ENCODE results near the gene PPP2R5C. TPM values are rescaled to one million over a fixed set of nuclear protein-coding genes. Genes with fewer than 3 reads are reported as not detected.

Gene PPP2R5C
- total and polyA plus RNA-seq, 9 of the 15 experiments (the other 6 are each of a cell fraction or from before 2014, with no cell fraction given): 284 to 617 (median 395) TPM

GRCh38 chr14:101737414-101738339, 23.8 kb upstream of the PPP2R5C start (continued):
- no peak for TF ChIP-seq ERF (CRISPR knock-in tag; IDR thresholded peaks at IDR 0.05)
- TF ChIP-seq, protein P1, sequence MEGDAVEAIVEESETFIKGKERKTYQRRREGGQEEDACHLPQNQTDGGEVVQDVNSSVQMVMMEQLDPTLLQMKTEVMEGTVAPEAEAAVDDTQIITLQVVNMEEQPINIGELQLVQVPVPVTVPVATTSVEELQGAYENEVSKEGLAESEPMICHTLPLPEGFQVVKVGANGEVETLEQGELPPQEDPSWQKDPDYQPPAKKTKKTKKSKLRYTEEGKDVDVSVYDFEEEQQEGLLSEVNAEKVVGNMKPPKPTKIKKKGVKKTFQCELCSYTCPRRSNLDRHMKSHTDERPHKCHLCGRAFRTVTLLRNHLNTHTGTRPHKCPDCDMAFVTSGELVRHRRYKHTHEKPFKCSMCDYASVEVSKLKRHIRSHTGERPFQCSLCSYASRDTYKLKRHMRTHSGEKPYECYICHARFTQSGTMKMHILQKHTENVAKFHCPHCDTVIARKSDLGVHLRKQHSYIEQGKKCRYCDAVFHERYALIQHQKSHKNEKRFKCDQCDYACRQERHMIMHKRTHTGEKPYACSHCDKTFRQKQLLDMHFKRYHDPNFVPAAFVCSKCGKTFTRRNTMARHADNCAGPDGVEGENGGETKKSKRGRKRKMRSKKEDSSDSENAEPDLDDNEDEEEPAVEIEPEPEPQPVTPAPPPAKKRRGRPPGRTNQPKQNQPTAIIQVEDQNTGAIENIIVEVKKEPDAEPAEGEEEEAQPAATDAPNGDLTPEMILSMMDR (IDR thresholded peaks at IDR 0.05 in 2 of 3, conservative IDR thresholded peaks at IDR 0.05 in 1 of 3; ENCODE audit: insufficient read depth in 2 of 3, low read depth in 1 of 3, low read length in 3 of 3): 0 out of 6 replicates have a peak, but pooled peaks of 1 of the 3 experiments have one; percentile 11
- no peak for TF ChIP-seq NFRKB (IDR thresholded peaks at IDR 0.05; ENCODE audit: low read depth)
- TF ChIP-seq ZKSCAN8 (CRISPR knock-in tag; IDR thresholded peaks at IDR 0.05): peak; percentile 86
- TF ChIP-seq RAD51 (IDR thresholded peaks at IDR 0.05; ENCODE audit: borderline replicate concordance, low read depth): no peak
- no peak for TF ChIP-seq HNRNPL (IDR thresholded peaks at IDR 0.05; ENCODE audit: low read depth, low read length)
- TF ChIP-seq ZNF644 (tag; IDR thresholded peaks at IDR 0.05; ENCODE audit: low read depth): no peak
- TF ChIP-seq KDM4B (IDR thresholded peaks at IDR 0.05; ENCODE audit: borderline replicate concordance in 2 of 2, low read depth in 1 of 2): no peak
- no peak for TF ChIP-seq NUFIP1 (IDR thresholded peaks at IDR 0.05; ENCODE audit: partially characterized antibody)
- TF ChIP-seq ZBTB11 (CRISPR knock-in tag; IDR thresholded peaks at IDR 0.05): no peak
- no peak for TF ChIP-seq ZNF551 (CRISPR knock-in tag; IDR thresholded peaks at IDR 0.05)
- no peak for TF ChIP-seq CBFB (CRISPR knock-in tag; IDR thresholded peaks at IDR 0.05)
- no peak for TF ChIP-seq BDP1 (IDR thresholded peaks at IDR 0.05; ENCODE audit: insufficient read depth, insufficient read length)
- TF ChIP-seq, protein P2, sequence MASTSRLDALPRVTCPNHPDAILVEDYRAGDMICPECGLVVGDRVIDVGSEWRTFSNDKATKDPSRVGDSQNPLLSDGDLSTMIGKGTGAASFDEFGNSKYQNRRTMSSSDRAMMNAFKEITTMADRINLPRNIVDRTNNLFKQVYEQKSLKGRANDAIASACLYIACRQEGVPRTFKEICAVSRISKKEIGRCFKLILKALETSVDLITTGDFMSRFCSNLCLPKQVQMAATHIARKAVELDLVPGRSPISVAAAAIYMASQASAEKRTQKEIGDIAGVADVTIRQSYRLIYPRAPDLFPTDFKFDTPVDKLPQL (IDR thresholded peaks at IDR 0.05; ENCODE audit: extremely low read depth, insufficient read length): no peak
- TF ChIP-seq XRCC3 (IDR thresholded peaks at IDR 0.05): no peak
- no peak for TF ChIP-seq CBFA2T3 (IDR thresholded peaks at IDR 0.05)
- TF ChIP-seq RFX5 (IDR thresholded peaks at IDR 0.05; ENCODE audit: low read depth, low read length): no peak
- no peak for TF ChIP-seq EHMT2 (IDR thresholded peaks at IDR 0.05)
